LNCaP clone FGC (cell line): ENCODE measurements around the gene GADD45G.
A peak's percentile ranks its signal among the peaks of the same experiment; 100 is the strongest.

Experiments
- DNase-seq: peaks from one replicate; pipeline ENCODE4 v3.0.0-alpha.2; 2011; ENCODE audit warnings: low read depth
- H3K4me3 ChIP-seq: 2 replicates; pipeline ENCODE4 v1.5.1; 2011; ENCODE audit warnings: mild to moderate bottlenecking, low read depth, low read length, control low read depth
- CTCF ChIP-seq: IDR thresholded peaks from 2 replicates; pipeline ENCODE4 v1.5.1; 2012; ENCODE audit warnings: mild to moderate bottlenecking; ENCODE audit not compliant: control insufficient read depth, insufficient read depth; ENCODE audit errors: extremely low read depth

The GADD45G gene

GRCh38 chr9:89598363-89598713, 6.5 kb upstream of the GADD45G start:
- TF ChIP-seq CTCF, result no peak
- DNase-seq, result no peak
- H3K4me3 ChIP-seq, result no peak overlapping the region

GRCh38 chr9:89598926-89599325, 5.9 kb upstream of the GADD45G start:
- no peak for DNase-seq
- no peak for TF ChIP-seq CTCF
- no peak overlapping the region for H3K4me3 ChIP-seq

- TF ChIP-seq CTCF, result no peak
- DNase-seq, result no peak
- H3K4me3 ChIP-seq, result no peak overlapping the region
These were observed 4.0 kb upstream of the GADD45G start for GRCh38 chr9:89600831-89601230.

DNA sequence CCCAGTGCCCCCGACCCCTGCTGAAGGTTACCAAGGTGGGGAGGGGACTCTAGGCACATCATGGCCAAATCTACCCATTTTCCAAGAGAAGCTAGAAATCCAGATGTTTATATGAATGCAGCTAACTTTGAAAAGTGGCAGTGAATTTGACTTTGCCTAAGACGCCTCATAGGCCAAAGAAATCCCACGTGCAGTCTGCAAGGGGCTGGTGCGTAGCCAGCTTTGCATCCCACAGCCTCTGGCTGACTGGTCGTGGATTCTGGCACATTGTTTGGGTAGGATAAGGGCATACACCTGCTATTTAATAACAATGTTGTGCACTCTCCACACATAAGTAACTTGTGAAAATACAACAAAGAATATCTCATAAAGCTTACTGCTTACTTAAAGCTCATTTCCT, 3.5 kb upstream of the GADD45G start:
- H3K4me3 ChIP-seq, result no peak overlapping the region
- DNase-seq, result no peak
- no peak for TF ChIP-seq CTCF

DNA sequence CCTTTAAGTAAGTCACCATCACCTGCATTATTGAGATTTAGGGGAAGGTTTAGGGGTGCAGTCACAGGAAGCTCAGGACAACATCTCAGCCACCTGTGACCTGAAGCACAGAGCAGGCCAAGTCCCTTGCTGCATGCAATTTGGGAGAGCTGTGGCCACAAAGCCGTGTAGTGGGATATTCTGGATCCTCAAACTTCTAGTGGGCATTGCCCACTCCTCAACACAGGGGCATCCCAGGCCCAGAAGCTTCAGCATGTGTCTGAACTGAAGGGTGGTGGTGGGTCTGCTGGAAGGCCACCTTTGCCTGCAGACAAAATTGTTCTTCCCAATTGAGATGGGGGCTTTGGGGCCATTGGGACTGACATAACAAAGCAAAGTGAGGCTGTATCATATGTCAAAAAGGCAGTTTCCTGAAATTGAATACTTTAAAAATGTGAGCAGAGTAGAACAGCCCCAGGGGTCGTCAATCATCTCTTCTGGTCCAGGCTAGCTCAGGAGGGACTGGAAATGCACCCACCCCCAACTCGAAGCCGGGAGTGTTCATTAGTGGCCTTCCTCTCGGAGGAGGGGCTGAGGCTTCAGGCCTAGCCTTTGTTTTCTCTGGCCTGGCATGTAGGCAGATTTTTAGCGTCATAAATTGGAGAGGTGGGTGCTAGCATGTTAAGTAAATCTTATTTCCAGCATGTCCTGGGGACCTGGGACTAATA, 2.8 kb upstream of the GADD45G start:
- no peak overlapping the region for H3K4me3 ChIP-seq
- no peak for TF ChIP-seq CTCF
- DNase-seq, result no peak

- H3K4me3 ChIP-seq, result peak overlapping the region; percentile 92
- peak; percentile 77 for TF ChIP-seq CTCF
- DNase-seq, result peak; percentile 87
These were observed 1.6 kb upstream of the GADD45G start for GRCh38 chr9:89602978-89603766.
